Sigmoid colon (tissue), 4 donors: ENCODE measurements around the gene MED13L.

ENCODE experiments used
- POLR2AphosphoS5 ChIP-seq, 4 donors: sonication (generic); formaldehyde crosslinking; IDR thresholded peaks; one replicate each; pipeline ENCODE4 v1.6.1; 2017; ENCODE audit warnings: antibody characterized with exemption in 4 of 4
- TF ChIP-seq, protein P1 (sequence below), 4 experiments: fragments of 450-650 bp in 3 of 4; fragments of 200-600 bp in 1 of 4; IDR thresholded peaks; one replicate each; pipeline ENCODE4 v1.5.1; 2016 to 2019; ENCODE audit warnings: antibody characterized with exemption in 4 of 4, mild to moderate bottlenecking in 3 of 4, moderate library complexity in 2 of 4

DNA sequence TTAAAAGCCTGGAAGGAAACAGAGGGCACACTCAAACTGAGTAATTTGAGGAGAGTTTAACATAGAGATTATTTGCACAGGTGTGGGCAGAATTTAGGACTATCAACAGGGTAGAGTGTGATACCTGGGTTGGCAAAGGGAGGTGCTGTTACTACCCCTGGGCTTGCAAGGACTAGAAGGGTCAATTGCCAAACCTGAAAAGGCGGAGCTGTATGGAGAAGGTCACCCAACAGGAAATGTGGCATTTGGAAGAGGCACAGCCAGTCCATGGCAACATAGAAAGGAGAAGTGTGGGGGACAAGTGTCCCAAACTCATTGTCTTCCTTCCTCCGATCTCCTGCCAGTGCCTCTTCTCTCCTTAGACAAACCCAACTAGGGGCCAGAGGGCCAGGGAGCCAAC lies 21.6 kb upstream of the MED13L start:
- no peak for TF ChIP-seq POLR2AphosphoS5 (IDR thresholded peaks at IDR 0.05)
- TF ChIP-seq, protein P1, sequence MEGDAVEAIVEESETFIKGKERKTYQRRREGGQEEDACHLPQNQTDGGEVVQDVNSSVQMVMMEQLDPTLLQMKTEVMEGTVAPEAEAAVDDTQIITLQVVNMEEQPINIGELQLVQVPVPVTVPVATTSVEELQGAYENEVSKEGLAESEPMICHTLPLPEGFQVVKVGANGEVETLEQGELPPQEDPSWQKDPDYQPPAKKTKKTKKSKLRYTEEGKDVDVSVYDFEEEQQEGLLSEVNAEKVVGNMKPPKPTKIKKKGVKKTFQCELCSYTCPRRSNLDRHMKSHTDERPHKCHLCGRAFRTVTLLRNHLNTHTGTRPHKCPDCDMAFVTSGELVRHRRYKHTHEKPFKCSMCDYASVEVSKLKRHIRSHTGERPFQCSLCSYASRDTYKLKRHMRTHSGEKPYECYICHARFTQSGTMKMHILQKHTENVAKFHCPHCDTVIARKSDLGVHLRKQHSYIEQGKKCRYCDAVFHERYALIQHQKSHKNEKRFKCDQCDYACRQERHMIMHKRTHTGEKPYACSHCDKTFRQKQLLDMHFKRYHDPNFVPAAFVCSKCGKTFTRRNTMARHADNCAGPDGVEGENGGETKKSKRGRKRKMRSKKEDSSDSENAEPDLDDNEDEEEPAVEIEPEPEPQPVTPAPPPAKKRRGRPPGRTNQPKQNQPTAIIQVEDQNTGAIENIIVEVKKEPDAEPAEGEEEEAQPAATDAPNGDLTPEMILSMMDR (IDR thresholded peaks at IDR 0.05) = no peak
